Neural crest cell (in vitro differentiated cells): ENCODE data around the gene GATAD2B. TPM values are rescaled to one million over a fixed set of nuclear protein-coding genes. Genes with fewer than 3 reads are reported as not detected.
A peak's percentile ranks its signal among the peaks of the same experiment; 100 is the strongest.

ENCODE experiments used
- DNase-seq: peaks from one replicate; pipeline ENCODE4 v3.0.0; 2021; ENCODE audit warnings: low read depth, mixed read lengths, low spot score
- H3K27ac Mint-ChIP-seq: one replicate; pipeline ENCODE4 v1.8.0; 2021; ENCODE audit warnings: mild to moderate bottlenecking, mixed read lengths; ENCODE audit not compliant: unreplicated experiment
- H3K27me3 Mint-ChIP-seq: 2 replicates; pipeline ENCODE4 v1.8.0; 2021; ENCODE audit warnings: low read depth, mild to moderate bottlenecking, mixed read lengths
- H3K36me3 Mint-ChIP-seq: 2 replicates; pipeline ENCODE4 v1.8.0; 2021; ENCODE audit warnings: low read depth, mild to moderate bottlenecking, mixed read lengths
- H3K4me1 Mint-ChIP-seq: 2 replicates; pipeline ENCODE4 v1.8.0; 2021; ENCODE audit warnings: mixed read lengths
- H3K4me3 Mint-ChIP-seq: one replicate; pipeline ENCODE4 v1.8.0; 2021; ENCODE audit warnings: mild to moderate bottlenecking, mixed read lengths
- H3K9me3 Mint-ChIP-seq: 2 replicates; pipeline ENCODE4 v1.8.0; 2021; ENCODE audit warnings: mixed read lengths
- CTCF ChIP-seq: fragments of 200-600 bp; sonication (generic); conservative IDR thresholded peaks from 2 replicates; pipeline ENCODE4 v1.5.0; 2021; ENCODE audit warnings: antibody characterized with exemption, mild to moderate bottlenecking
- total RNA-seq: library from RNA; stranded (reverse); gene quantifications from 2 replicates; pipeline ENCODE4 v1.2.1, GENCODE V29; 2021

The GATAD2B gene
- total RNA-seq, 1 donor from 2014 or later = 52.5 TPM

GRCh38 chr1:153961421-153961820 lies 38.6 kb upstream of the GATAD2B start:
- Mint-ChIP-seq H3K4me3 (peak overlapping the region; percentile 88), H3K27ac (peak overlapping the region; percentile 68), H3K27me3 (peaks cover 2% of the 10 kb centered on the region), H3K4me1 (peaks cover 74% of the 10 kb centered on the region), H3K9me3 (no peaks in the 10 kb centered on the region), H3K36me3 (peaks cover 2% of the 10 kb centered on the region)
- no peak for DNase-seq
- no peak for TF ChIP-seq CTCF

GRCh38 chr1:153960206-153960605 lies 37.4 kb upstream of the GATAD2B start:
- Mint-ChIP-seq H3K27ac (no peak overlapping the region), H3K36me3 (no peaks in the 10 kb centered on the region), H3K4me1 (peaks cover 67% of the 10 kb centered on the region), H3K27me3 (peaks cover 2% of the 10 kb centered on the region), H3K9me3 (no peaks in the 10 kb centered on the region), H3K4me3 (peak overlapping the region; percentile 88)
- no peak for DNase-seq
- TF ChIP-seq CTCF = no peak

GRCh38 chr1:153959454-153959853 lies 36.7 kb upstream of the GATAD2B start:
- DNase-seq = no peak

GRCh38 chr1:153958961-153959260 lies 36.1 kb upstream of the GATAD2B start:
- no peak for DNase-seq
- Mint-ChIP-seq H3K4me3 (peak overlapping the region; percentile 88), H3K27ac (no peak overlapping the region), H3K36me3 (no peaks in the 10 kb centered on the region), H3K9me3 (no peaks in the 10 kb centered on the region), H3K4me1 (peaks cover 58% of the 10 kb centered on the region), H3K27me3 (peaks cover 2% of the 10 kb centered on the region)
- TF ChIP-seq CTCF = no peak

More at GRCh38 chr1:153959454-153959853, 36.7 kb upstream of the GATAD2B start:
- H3K4me3 Mint-ChIP-seq = peak overlapping the region; percentile 88
- peaks cover 64% of the 10 kb centered on the region for H3K4me1 Mint-ChIP-seq
- H3K36me3 Mint-ChIP-seq = no peaks in the 10 kb centered on the region
- peak overlapping the region; percentile 8 for H3K27ac Mint-ChIP-seq
- no peak for TF ChIP-seq CTCF
- no peaks in the 10 kb centered on the region for H3K9me3 Mint-ChIP-seq
- H3K27me3 Mint-ChIP-seq = peaks cover 2% of the 10 kb centered on the region

- H3K36me3 Mint-ChIP-seq = no peaks in the 10 kb centered on the region
- peaks cover 53% of the 10 kb centered on the region for H3K4me1 Mint-ChIP-seq
- H3K4me3 Mint-ChIP-seq = peak within 1 kb of the TSS; percentile 88
- H3K27ac Mint-ChIP-seq = peak within 1 kb of the TSS; percentile 98
- H3K9me3 Mint-ChIP-seq = no peaks in the 10 kb centered on the region
- DNase-seq = peak; percentile 93
- TF ChIP-seq CTCF = no peak
- peaks cover 2% of the 10 kb centered on the region for H3K27me3 Mint-ChIP-seq
These were observed 35.6 kb upstream of the GATAD2B start, which contains the start of gene CRTC2 for GRCh38 chr1:153958111-153958960. Gene CRTC2, minus strand, starts transcription at chr1:153958612. Its CDS starts 115 bp downstream, at chr1:153958497.
